Testis (tissue), 3 donors: ENCODE measurements around the gene NFATC2IP. TPM values are rescaled to one million over a fixed set of nuclear protein-coding genes. Genes with fewer than 3 reads are reported as not detected.
"Not testable (repeated sequence)": the region's sequence is repeated elsewhere in the genome, so short reads cannot be mapped to it uniquely, and the experiment has no call there.

Experiments
- DNase-seq: peaks from one replicate; pipeline ENCODE4 v3.0.0-alpha.2; 2019
- H3K27ac ChIP-seq, 2 donors: fragments of 200-600 bp; sonication (generic); one replicate each; pipeline ENCODE4 v1.5.1; 2019
- H3K27me3 ChIP-seq: fragments of 200-600 bp; sonication (generic); one replicate; pipeline ENCODE4 v1.5.1; 2019
- H3K36me3 ChIP-seq: fragments of 200-600 bp; sonication (generic); one replicate; pipeline ENCODE4 v1.5.1; 2017; ENCODE audit warnings: low read depth; ENCODE audit errors: missing control alignments
- H3K4me1 ChIP-seq: fragments of 200-600 bp; sonication (generic); one replicate; pipeline ENCODE4 v1.5.1; 2019
- H3K4me3 ChIP-seq, 2 donors: fragments of 200-600 bp; sonication (generic); one replicate each; pipeline ENCODE4 v1.5.1; 2017 to 2019
- H3K9me3 ChIP-seq: fragments of 200-600 bp; sonication (generic); one replicate; pipeline ENCODE4 v1.5.1; 2017
- CTCF ChIP-seq, 3 experiments: fragments of 450-650 bp in 2 of 3; fragments of 200-600 bp in 1 of 3; sonication (generic) in 1 of 3; IDR thresholded peaks; one replicate each; pipeline ENCODE4 v1.5.1; 2016 to 2019; ENCODE audit warnings: antibody characterized with exemption in 3 of 3, mild to moderate bottlenecking in 2 of 3, moderate library complexity in 1 of 3
- POLR2A ChIP-seq: fragments of 450-650 bp; IDR thresholded peaks from one replicate; pipeline ENCODE4 v1.6.1; 2017; ENCODE audit warnings: antibody characterized with exemption, mild to moderate bottlenecking, moderate library complexity
- WGBS, 2 donors: methylation state at CpG; one replicate each; pipeline ENCODE4 v1.1.5; 2018; 5-methylcytosine and 5-hydroxymethylcytosine counted together
- intact Hi-C: fragments of 100-400 bp; cut with DNase I; formaldehyde crosslinking; loops from one replicate; pipeline ENCODE4 v1.15.1; 2023; ENCODE audit warnings: low total_unique reads
- polyA plus RNA-seq: library from polyadenylated mRNA; stranded (reverse); fragments of 350-450 nt; fragmentation: Illumina TruSeq; extraction: RNeasy Lipid Tissue Mini Kit (QIAGEN cat#74804); gene quantifications from one replicate; pipeline ENCODE4 v1.2.3, GENCODE V29; 2014; ENCODE audit warnings: low read depth, low replicate concordance; ENCODE audit not compliant: insufficient read depth
- total RNA-seq, 2 donors: library from RNA; depleted of rRNA; stranded (reverse); fragments of >200 nt; gene quantifications; one replicate each; pipeline ENCODE4 v1.2.3, GENCODE V29; 2016

Gene NFATC2IP
- total and polyA plus RNA-seq, 3 donors from 2014 or later, result 69.0 to 111 (median 81.1) TPM

DNA sequence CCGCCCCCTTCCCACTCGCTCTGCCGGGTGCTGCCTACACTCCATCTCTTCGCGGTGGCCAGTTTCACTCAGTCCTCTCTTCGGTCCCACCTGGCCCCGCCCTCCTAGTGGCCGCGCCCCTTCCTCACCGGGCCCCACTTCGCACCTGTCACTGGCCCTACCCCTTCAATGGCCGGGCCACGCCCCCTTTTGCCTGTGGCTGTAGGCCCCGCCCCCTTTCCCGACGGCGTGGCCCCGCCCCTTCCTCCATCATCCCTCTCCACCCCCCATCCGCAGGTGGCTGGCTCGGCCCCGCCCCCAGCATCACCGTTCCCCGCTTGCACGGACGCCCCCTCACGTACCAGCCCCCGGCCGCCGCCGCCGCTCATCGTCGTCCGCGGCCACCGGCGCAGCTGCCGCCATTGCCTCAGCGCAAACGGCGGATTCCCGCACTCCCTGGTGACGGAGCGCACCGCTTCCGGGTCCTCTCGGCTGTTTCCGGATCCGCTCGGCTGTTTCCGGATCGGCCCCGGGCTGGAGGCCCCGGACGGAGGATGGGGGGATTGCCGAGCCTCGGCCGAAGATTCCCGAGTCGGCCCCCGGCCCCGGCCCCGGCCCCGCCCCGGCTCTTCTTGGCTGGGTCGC, 25.9 kb upstream of the NFATC2IP start, which contains the start of gene RABEP2:
Gene RABEP2 (minus strand): TSS at position 477 of the 624 bp plus-strand sequence. CDS start 75 bp downstream, at position 402.
- Histone ChIP-seq H3K27me3 (no peaks in the 10 kb centered on the region), H3K27ac (peak within 1 kb of the TSS; percentile 66 to 97), H3K4me1 (peaks cover 13% of the 10 kb centered on the region), H3K9me3 (no peaks in the 10 kb centered on the region), H3K4me3 (peak within 1 kb of the TSS; percentile 70 to 90), H3K36me3 (no peaks in the 10 kb centered on the region)
- DNase-seq, result peak; percentile 95
- WGBS, 2 donors, result 0 to 1% methylated on average over 18 to 63 of the region's 66 CpGs
- no peak for TF ChIP-seq CTCF (IDR thresholded peaks at IDR 0.05)
- TF ChIP-seq POLR2A, result no peak
- intact Hi-C loops, result no loop called here

DNA sequence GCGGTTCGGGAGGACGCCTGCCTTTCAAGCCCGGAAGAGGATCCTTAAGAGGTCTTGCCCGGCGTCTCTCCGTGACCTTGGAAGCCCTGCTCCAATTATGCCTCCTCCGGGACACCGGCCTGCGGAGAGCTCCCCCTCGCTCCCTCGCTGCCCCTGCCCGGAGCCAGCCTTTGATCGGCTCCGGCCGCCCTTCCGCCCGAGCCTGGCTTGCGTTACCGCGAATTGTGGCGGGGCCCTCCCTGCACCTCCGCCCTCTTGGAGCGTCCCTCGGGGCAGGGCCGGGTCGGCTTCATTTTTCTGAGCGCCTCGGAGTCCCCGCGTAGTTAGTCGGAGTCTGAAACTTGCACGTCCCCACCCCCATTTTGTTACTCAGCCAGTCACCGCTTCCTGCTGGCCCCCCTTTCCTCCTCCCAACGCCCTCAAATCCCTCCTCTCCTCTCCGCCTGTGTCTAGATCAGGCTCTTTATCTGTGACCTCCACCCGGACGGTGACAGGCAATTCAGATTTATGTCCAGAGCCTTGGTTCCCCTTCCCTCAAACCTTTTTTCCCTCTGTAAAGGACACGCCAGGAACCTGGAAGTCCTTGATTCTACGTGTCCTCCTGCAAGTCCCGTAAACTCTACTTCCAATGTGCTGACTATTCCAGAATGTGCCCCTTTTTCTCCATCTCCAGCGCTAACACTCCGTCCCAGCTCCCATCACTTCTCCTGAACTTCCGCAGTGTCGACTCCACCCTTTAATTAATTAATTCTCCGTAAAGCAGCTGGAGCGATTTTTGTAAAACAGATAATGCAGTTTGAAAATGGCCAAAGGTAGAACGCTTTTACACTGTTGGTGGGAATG, 25.1 kb upstream of the NFATC2IP start:
- intact Hi-C loops, result no loop called here
- H3K4me3 ChIP-seq, result peak overlapping the region; percentile 70 to 90
- DNase-seq, result peak; percentile 80
- H3K4me1 ChIP-seq, result peaks cover 13% of the 10 kb centered on the region
- TF ChIP-seq CTCF (IDR thresholded peaks at IDR 0.05) (no peak), POLR2A (no peak)
- no peaks in the 10 kb centered on the region for H3K36me3 ChIP-seq
- peak overlapping the region; percentile 66 to 97 for H3K27ac ChIP-seq
- 0 to 1% methylated on average over 39 to 48 of the region's 48 CpGs for WGBS, 2 donors
- H3K9me3 ChIP-seq, result no peaks in the 10 kb centered on the region
- no peaks in the 10 kb centered on the region for H3K27me3 ChIP-seq

DNA sequence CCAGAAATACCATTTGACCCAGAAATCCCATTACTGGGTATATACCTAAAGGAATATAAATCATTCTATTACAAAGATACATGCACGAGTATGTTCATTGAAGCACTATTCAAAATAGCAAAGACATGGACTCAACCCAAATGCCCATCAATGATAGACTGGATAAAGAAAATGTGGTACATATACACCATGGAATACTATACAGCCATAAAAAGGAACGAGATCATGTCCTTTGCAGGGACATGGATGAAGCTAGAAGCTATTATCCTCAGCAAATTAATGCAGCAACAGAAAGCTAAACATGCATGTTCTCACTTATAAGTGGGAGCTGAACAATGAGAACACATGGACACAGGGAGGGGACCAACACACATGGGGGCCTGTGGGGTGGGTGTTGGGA, 24.5 kb upstream of the NFATC2IP start:
- Histone ChIP-seq H3K4me1 (peaks cover 13% of the 10 kb centered on the region), H3K4me3 (peak overlapping the region in 1 of 2 donors; percentile 70), H3K27ac (peak overlapping the region; percentile 66 to 97)
- H3K36me3 ChIP-seq, intact Hi-C loops, DNase-seq, H3K27me3 ChIP-seq, H3K9me3 ChIP-seq: not testable (repeated sequence)
- 51 to 58% methylated on average over 2 of the region's 2 CpGs for WGBS, 2 donors

- intact Hi-C loops, result no loop called here
- Histone ChIP-seq H3K4me3 (no peak overlapping the region), H3K4me1 (peaks cover 13% of the 10 kb centered on the region), H3K27me3 (no peaks in the 10 kb centered on the region), H3K9me3 (no peaks in the 10 kb centered on the region), H3K27ac (no peak overlapping the region), H3K36me3 (no peaks in the 10 kb centered on the region)
- TF ChIP-seq POLR2A, result no peak
- no peak for TF ChIP-seq CTCF (IDR thresholded peaks at IDR 0.05)
- no peak for DNase-seq
- WGBS, 2 donors, result 90 to 92% methylated on average over 1 of the region's 1 CpG
Measured at GRCh38 chr16:28927815-28928214, 22.9 kb upstream of the NFATC2IP start.

DNA sequence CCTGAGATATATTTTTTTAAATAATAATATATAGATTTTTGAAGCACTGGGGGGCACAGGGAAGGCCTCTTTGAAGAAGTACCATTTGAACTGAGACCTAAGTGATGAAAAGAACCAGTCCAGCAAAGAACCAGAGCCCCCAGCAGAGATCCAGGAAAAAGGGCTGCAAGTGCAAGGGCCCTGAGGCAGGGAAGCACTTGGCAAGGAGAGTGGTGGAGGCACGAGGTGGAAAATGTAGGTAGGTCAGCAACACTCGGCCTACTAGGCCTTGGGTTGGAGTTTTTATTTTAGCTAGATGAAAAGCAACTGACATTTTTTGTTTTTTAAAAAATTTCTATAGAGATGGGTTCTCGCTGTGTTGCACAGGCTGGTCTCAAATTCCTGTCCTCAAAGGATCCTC, 20.5 kb upstream of the NFATC2IP start:
- no peaks in the 10 kb centered on the region for H3K27me3 ChIP-seq
- intact Hi-C loops, result no loop called here
- no peaks in the 10 kb centered on the region for H3K36me3 ChIP-seq
- no peaks in the 10 kb centered on the region for H3K9me3 ChIP-seq
- TF ChIP-seq CTCF (IDR thresholded peaks at IDR 0.05) (no peak), POLR2A (no peak)
- H3K4me1 ChIP-seq, result no peaks in the 10 kb centered on the region
- DNase-seq, result no peak
- no peak overlapping the region for H3K4me3 ChIP-seq
- WGBS, 2 donors, result 92 to 95% methylated on average over 3 of the region's 3 CpGs
- no peak overlapping the region for H3K27ac ChIP-seq
